Measurements from ENCODE around the gene TRMT112. TPM values are rescaled to one million over a fixed set of nuclear protein-coding genes. Genes with fewer than 3 reads are reported as not detected.

TRMT112 gene
- total RNA-seq, 4 donors from 2014 or later: 200 to 462 (median 323) TPM

DNA sequence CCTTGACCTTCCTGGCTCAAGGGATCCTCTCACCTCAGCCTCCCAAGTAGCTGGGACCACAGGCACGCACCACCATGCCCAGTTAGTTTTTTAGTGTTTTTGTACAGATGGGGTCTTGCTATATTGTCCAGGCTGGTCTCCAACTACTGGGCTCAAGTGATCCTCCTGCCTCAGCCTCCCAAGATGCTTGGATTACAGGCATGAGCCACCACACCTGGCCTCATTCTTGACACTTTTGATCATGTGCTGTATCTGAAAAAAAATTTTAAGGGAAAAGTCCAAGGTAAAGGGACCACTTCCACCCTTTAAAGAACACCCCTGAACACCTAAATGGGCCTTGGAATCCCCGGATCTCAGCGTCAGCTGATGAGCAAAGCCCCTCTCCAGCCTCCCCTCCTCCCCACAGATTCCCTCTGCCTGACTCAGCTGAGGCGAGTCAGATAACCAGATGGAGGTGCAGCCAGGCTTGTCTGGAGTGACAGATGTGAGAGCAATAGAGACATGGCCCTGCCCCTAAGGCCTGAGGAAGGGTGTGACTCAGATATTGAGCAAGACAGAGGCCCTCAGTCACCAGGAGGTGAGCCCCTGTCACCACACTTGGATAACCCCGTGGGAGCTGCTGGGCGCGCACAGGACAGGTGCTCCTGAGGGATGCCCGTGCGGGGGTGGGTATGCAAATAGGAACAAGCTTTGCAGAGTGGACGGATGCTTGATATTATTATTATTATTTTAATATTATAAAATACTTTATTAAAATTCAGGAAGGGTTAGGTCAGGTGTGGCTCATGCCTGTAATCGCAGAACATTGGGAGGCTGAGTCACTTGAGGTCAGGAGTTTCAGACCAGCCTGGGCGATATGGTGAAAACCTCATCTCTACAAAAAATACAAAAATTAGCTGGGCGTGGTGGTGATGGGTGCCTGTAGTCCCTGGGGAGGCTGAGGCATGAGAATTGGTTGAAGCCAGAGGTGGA is 17.7 kb upstream of the TRMT112 start:
- no peak for TF ChIP-seq POLR2A (IDR thresholded peaks at IDR 0.05)
- no peak for TF ChIP-seq CTCF (IDR thresholded peaks at IDR 0.05)
- no peak for DNase-seq
- no peaks in the 10 kb centered on the region for H3K4me1 ChIP-seq
- H3K27ac ChIP-seq: no peak overlapping the region
- no peaks in the 10 kb centered on the region for H3K9me3 ChIP-seq
- H3K4me3 ChIP-seq: no peak overlapping the region
- H3K36me3 ChIP-seq: no peaks in the 10 kb centered on the region
- intact Hi-C loops (cut with DNase I; ENCODE audit: low total_unique reads): no loop called here
- no peaks in the 10 kb centered on the region for H3K27me3 ChIP-seq

- Histone ChIP-seq H3K27me3 (no peaks in the 10 kb centered on the region), H3K4me3 (no peak overlapping the region), H3K36me3 (no peaks in the 10 kb centered on the region), H3K9me3 (no peaks in the 10 kb centered on the region), H3K4me1 (no peaks in the 10 kb centered on the region), H3K27ac (no peak overlapping the region)
- no peak for DNase-seq
- TF ChIP-seq POLR2A (IDR thresholded peaks at IDR 0.05) (no peak), CTCF (IDR thresholded peaks at IDR 0.05) (no peak)
- intact Hi-C loops (cut with DNase I; ENCODE audit: low total_unique reads): no loop called here
These were observed 16.2 kb upstream of the TRMT112 start for GRCh38 chr11:64333556-64333955.

- no peak overlapping the region for H3K4me3 ChIP-seq
- no peaks in the 10 kb centered on the region for H3K4me1 ChIP-seq
- H3K9me3 ChIP-seq: no peaks in the 10 kb centered on the region
- intact Hi-C loops (cut with DNase I; ENCODE audit: low total_unique reads): no loop called here
- no peaks in the 10 kb centered on the region for H3K27me3 ChIP-seq
- H3K27ac ChIP-seq: no peak overlapping the region
- H3K36me3 ChIP-seq: no peaks in the 10 kb centered on the region
- DNase-seq: peak in 1 of 2 donors; percentile 60
- TF ChIP-seq POLR2A (IDR thresholded peaks at IDR 0.05): no peak
- peak in 3 of 4 experiments; percentile 14 to 40 (median 23) for TF ChIP-seq CTCF (IDR thresholded peaks at IDR 0.05)
These were observed 14.4 kb upstream of the TRMT112 start for GRCh38 chr11:64331569-64332371.

DNA sequence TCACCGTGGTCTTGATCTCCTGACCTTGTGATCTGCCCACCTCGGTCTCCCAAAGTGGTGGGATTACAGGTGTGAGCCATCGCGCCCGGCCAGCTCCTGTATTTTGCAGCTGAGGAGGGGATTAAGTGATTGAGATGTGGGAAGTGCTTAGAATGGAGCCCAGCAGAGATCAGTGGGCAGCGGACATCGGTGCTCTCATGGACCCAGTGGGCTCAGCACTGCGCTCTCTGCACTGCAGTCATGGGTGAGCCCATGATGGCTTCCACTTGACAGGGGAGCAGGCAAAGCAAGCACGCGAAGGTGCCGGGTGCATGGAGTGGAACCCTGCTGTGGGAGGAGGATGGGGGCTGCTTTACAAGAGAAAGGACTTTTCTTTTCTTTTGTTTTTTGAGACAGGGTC is 13.5 kb upstream of the TRMT112 start:
- no peaks in the 10 kb centered on the region for H3K4me1 ChIP-seq
- no peak overlapping the region for H3K27ac ChIP-seq
- no peak overlapping the region for H3K4me3 ChIP-seq
- DNase-seq: no peak
- H3K9me3 ChIP-seq: no peaks in the 10 kb centered on the region
- no peak for TF ChIP-seq POLR2A (IDR thresholded peaks at IDR 0.05)
- TF ChIP-seq CTCF (IDR thresholded peaks at IDR 0.05): no peak
- intact Hi-C loops (cut with DNase I; ENCODE audit: low total_unique reads): no loop called here
- no peaks in the 10 kb centered on the region for H3K27me3 ChIP-seq
- H3K36me3 ChIP-seq: no peaks in the 10 kb centered on the region

DNA sequence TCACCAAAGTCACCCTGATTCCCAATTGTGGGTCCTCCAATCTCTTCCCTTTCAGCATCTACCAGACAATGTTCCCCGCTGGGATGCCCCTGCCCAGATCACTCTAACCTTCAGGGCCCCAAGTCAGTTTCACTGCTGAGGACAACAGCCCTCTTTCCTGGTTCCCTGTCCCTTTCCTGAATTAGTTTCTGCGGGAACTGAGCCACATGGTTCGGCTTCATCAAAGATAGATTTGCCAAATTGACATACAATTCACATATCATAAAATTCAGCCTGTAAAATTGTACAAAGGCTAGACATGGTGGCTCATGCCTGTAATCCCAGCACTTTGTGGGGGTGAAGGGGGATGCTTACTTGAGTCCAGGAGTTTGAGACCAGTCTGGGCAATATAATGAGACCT is 10.6 kb upstream of the TRMT112 start:
- intact Hi-C loops (cut with DNase I; ENCODE audit: low total_unique reads): no loop called here
- Histone ChIP-seq H3K36me3 (no peaks in the 10 kb centered on the region), H3K27me3 (no peaks in the 10 kb centered on the region), H3K9me3 (no peaks in the 10 kb centered on the region), H3K4me3 (no peak overlapping the region), H3K4me1 (no peaks in the 10 kb centered on the region), H3K27ac (no peak overlapping the region)
- no peak for DNase-seq
- TF ChIP-seq POLR2A (IDR thresholded peaks at IDR 0.05) (no peak), CTCF (IDR thresholded peaks at IDR 0.05) (no peak)

All from uterus (tissue), 4 donors.